ENCODE measurements around the gene SSRP1. TPM values are rescaled to one million over a fixed set of nuclear protein-coding genes. Genes with fewer than 3 reads are reported as not detected.

The SSRP1 gene
- total and polyA plus RNA-seq, 11 donors, result 21.8 to 86.5 (median 41.6) TPM

DNA sequence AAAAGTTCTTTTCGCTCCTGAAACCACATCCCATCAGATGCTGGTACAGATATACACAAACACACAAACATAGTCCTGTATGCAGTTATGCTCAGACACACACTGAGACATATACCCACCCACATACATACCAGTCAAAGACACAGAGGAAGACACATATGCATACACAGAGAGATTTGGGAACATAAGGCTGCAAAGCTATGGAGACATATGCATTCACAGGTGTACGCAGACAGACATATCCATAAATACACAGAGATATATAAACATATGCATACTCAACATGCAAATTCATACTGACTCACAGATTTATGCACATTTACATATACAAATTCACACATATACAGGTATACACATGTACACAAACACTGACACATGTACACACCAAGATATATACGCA is 39.3 kb upstream of the SSRP1 start:
- Histone ChIP-seq H3K27ac (no peak overlapping the region), H3K9me3 (no peaks in the 10 kb centered on the region), H3K36me3 (no peaks in the 10 kb centered on the region), H3K27me3 (no peaks in the 10 kb centered on the region), H3K4me3 (no peak overlapping the region), H3K4me1 (peaks cover 0 to 24% (median 13%) of the 10 kb centered on the region in 12 donors)
- DNase-seq (no peak), ATAC-seq (no peak)
- intact Hi-C loops (cut with DNase I), result no loop called here
- 95 to 98% (median 96%) methylated on average over 3 of the region's 3 CpGs for WGBS, 4 donors
- TF ChIP-seq POLR2A (IDR thresholded peaks at IDR 0.05), result no peak
- TF ChIP-seq, protein P1, sequence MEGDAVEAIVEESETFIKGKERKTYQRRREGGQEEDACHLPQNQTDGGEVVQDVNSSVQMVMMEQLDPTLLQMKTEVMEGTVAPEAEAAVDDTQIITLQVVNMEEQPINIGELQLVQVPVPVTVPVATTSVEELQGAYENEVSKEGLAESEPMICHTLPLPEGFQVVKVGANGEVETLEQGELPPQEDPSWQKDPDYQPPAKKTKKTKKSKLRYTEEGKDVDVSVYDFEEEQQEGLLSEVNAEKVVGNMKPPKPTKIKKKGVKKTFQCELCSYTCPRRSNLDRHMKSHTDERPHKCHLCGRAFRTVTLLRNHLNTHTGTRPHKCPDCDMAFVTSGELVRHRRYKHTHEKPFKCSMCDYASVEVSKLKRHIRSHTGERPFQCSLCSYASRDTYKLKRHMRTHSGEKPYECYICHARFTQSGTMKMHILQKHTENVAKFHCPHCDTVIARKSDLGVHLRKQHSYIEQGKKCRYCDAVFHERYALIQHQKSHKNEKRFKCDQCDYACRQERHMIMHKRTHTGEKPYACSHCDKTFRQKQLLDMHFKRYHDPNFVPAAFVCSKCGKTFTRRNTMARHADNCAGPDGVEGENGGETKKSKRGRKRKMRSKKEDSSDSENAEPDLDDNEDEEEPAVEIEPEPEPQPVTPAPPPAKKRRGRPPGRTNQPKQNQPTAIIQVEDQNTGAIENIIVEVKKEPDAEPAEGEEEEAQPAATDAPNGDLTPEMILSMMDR (IDR thresholded peaks at IDR 0.05), result no peak

DNA sequence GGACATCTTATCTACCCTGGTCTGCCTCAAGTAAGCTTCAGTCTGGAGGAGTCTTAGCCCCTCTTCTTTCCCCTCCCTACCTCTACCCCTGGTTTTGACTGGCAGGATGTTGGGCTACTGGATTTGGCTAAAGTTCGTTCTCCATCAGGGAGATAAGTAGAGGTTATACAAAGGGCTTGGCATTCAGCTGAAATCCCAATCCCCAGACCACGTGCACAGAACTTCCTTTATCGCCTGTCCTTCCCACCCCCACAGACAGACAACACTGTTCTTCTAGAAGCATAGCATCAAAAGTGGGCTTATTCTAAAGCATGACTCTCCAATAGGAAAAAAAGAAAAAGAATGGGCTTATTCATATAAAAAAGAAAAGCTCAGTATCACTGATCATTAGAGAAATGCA is 37.5 kb upstream of the SSRP1 start:
- peaks cover 0 to 30% (median 13%) of the 10 kb centered on the region in 12 donors for H3K4me1 ChIP-seq
- ATAC-seq, result peak in 2 of 4 donors; percentile 31 to 52

DNA sequence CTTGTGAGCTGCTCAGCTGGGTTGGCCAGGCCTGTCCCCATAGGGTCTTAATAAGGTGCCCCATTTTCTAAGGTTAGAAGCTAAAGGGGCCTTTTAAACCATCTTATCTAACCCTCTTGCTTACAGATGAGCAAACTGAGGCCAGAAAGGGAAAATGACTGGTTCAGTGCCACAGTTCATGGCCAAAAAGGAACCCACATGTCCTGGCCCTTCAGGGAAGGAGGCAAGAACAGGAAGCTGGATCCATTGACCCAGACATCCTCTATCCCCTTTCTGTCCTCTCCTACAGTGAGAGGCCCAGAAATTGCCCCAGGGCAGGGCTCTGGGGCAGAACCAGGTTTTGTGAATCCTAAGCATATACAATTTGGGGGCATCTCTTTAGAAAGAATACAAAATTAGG is 35.2 kb upstream of the SSRP1 start:
- H3K4me3 ChIP-seq, result no peak overlapping the region
- H3K27me3 ChIP-seq, result no peaks in the 10 kb centered on the region
- H3K4me1 ChIP-seq, result peaks cover 0 to 31% (median 13%) of the 10 kb centered on the region in 12 donors
- ATAC-seq (no peak), DNase-seq (no peak)
- intact Hi-C loops (cut with DNase I), result no loop called here
- no peak overlapping the region for H3K27ac ChIP-seq
- no peaks in the 10 kb centered on the region for H3K9me3 ChIP-seq
- no peaks in the 10 kb centered on the region for H3K36me3 ChIP-seq
- TF ChIP-seq POLR2A (IDR thresholded peaks at IDR 0.05), result no peak
- TF ChIP-seq, protein P1 (IDR thresholded peaks at IDR 0.05), result no peak

More for the DNA sequence above, 37.5 kb upstream of the SSRP1 start:
- Histone ChIP-seq H3K9me3 (no peaks in the 10 kb centered on the region), H3K27ac (peak overlapping the region in 9 of 12 donors; percentile 5 to 60 (median 13)), H3K36me3 (no peaks in the 10 kb centered on the region), H3K27me3 (no peaks in the 10 kb centered on the region), H3K4me3 (no peak overlapping the region)
- peak in 1 of 5 donors; percentile 23 for DNase-seq
- TF ChIP-seq POLR2A (IDR thresholded peaks at IDR 0.05), result no peak
- TF ChIP-seq, protein P1 (IDR thresholded peaks at IDR 0.05), result no peak
- whole genome bisulfite sequencing, 4 donors, result 19 to 33% (median 27%) methylated on average over 3 of the region's 3 CpGs
- intact Hi-C loops (cut with DNase I), result no loop called here

- no peak overlapping the region for H3K27ac ChIP-seq
- H3K4me3 ChIP-seq, result no peak overlapping the region
- no peak for TF ChIP-seq POLR2A (IDR thresholded peaks at IDR 0.05)
- TF ChIP-seq, protein P1 (IDR thresholded peaks at IDR 0.05), result no peak
- H3K9me3 ChIP-seq, result no peaks in the 10 kb centered on the region
- DNase-seq, result no peak
- no peak for ATAC-seq
- H3K27me3 ChIP-seq, result no peaks in the 10 kb centered on the region
- peaks cover 0 to 31% (median 13%) of the 10 kb centered on the region in 12 donors for H3K4me1 ChIP-seq
- intact Hi-C loops (cut with DNase I), result no loop called here
- WGBS, 4 donors, result 80 to 89% (median 82%) methylated on average over 7 of the region's 7 CpGs
- H3K36me3 ChIP-seq, result no peaks in the 10 kb centered on the region
These were observed 34.6 kb upstream of the SSRP1 start for GRCh38 chr11:57370251-57370650.

Measured in heart left ventricle (tissue), 16 donors.